Posterior vena cava (tissue), 2 donors: ENCODE data around the gene HSPG2. TPM values are rescaled to one million over a fixed set of nuclear protein-coding genes. Genes with fewer than 3 reads are reported as not detected.

Source experiments
- total RNA-seq, 2 donors: library from RNA; stranded (reverse); fragmentation: NEBNext Ultra II Directional; extraction: Animal tissue kit (Norgen Biotek cat#: 25700); gene quantifications; one replicate each; pipeline ENCODE4 v1.2.1, GENCODE V29; 2021
- donor health status: DM: yes; HTN: yes; CAD: no.
- donor health status: DM: yes; HTN: yes; CAD: no.

The HSPG2 gene
- total RNA-seq, 2 donors from 2014 or later: 682 to 919 TPM

Other genes starting within 250 kb of the HSPG2 start
- gene USP48, start 154.2 kb downstream of the HSPG2 start, total RNA-seq: 10 to 100 TPM; 51.4 to 56.8 TPM
- gene LDLRAD2, start 125.0 kb downstream of the HSPG2 start, total RNA-seq: under 1 TPM; 0.24 to 0.28 TPM
- gene CELA3B, start 39.7 kb upstream of the HSPG2 start, total RNA-seq: 1 to 10 TPM in 1 of 2 donors, not detected in 1; 2.5 TPM
- gene CELA3A, start 64.3 kb upstream of the HSPG2 start, total RNA-seq: 1 to 10 TPM in 1 of 2 donors, not detected in 1; 7.6 TPM
- gene CDC42, start 115.4 kb upstream of the HSPG2 start, total RNA-seq: 100 to 1,000 TPM; 214 to 262 TPM
- under 1 TPM; 0.10 to 0.32 TPM for gene WNT4, start 205.8 kb upstream of the HSPG2 start, total RNA-seq